Neuronal stem cell (in vitro differentiated cells): ENCODE measurements around the gene NEK11.

ENCODE experiments used
- DNase-seq: peaks from one replicate; pipeline ENCODE4 v3.0.0-alpha.2; 2013; ENCODE audit warnings: low spot score
- H2AFZ ChIP-seq: one replicate; pipeline ENCODE4 v1.6.1; 2013; ENCODE audit warnings: mild to moderate bottlenecking, low read length, inconsistent platforms
- H2AK5ac ChIP-seq: 2 replicates; pipeline ENCODE4 v1.6.1; 2013; ENCODE audit warnings: low read depth, mild to moderate bottlenecking, inconsistent platforms, low read length, moderate library complexity, mixed read lengths
- H2BK120ac ChIP-seq: 2 replicates; pipeline ENCODE4 v1.6.1; 2013; ENCODE audit warnings: low read depth, mild to moderate bottlenecking, inconsistent platforms, low read length, moderate library complexity, mixed read lengths
- H2BK12ac ChIP-seq: one replicate; pipeline ENCODE4 v1.6.1; 2013; ENCODE audit warnings: low read length, inconsistent platforms
- H2BK15ac ChIP-seq: 2 replicates; pipeline ENCODE4 v1.6.1; 2013; ENCODE audit warnings: mild to moderate bottlenecking, low read length, inconsistent platforms, mixed read lengths
- H2BK5ac ChIP-seq: one replicate; pipeline ENCODE4 v1.6.1; 2013; ENCODE audit warnings: inconsistent platforms, mild to moderate bottlenecking, low read length, moderate library complexity
- H3K14ac ChIP-seq: one replicate; pipeline ENCODE4 v1.6.1; 2013; ENCODE audit warnings: low read length, inconsistent platforms
- H3K18ac ChIP-seq: 2 replicates; pipeline ENCODE4 v1.6.1; 2013; ENCODE audit warnings: low read length, inconsistent platforms
- H3K23ac ChIP-seq: 2 replicates; pipeline ENCODE4 v1.6.1; 2013; ENCODE audit warnings: low read depth, mild to moderate bottlenecking, mixed read lengths, low read length, inconsistent platforms; ENCODE audit not compliant: poor library complexity
- H3K27ac ChIP-seq: replicated peaks from 3 replicates; pipeline ENCODE4 v1.5.1; 2013; ENCODE audit warnings: low read length, inconsistent platforms
- H3K27me3 ChIP-seq, 3 experiments: 2 replicates each; pipeline ENCODE4 v1.6.1; 2013; ENCODE audit warnings: low read length in 3 of 3, mild to moderate bottlenecking in 2 of 3, inconsistent platforms in 1 of 3, low read depth in 1 of 3, mixed read lengths in 1 of 3, moderate library complexity in 1 of 3; ENCODE audit not compliant: control insufficient read depth in 3 of 3, insufficient read depth in 3 of 3
- H3K36me3 ChIP-seq, 2 donors: replicated peaks in 1 of 2; 2 replicates each; pipeline ENCODE4 v1.6.1; 2013; ENCODE audit warnings: low read length in 2 of 2; ENCODE audit not compliant: control insufficient read depth in 2 of 2, insufficient read depth in 2 of 2
- H3K4ac ChIP-seq: 2 replicates; pipeline ENCODE4 v1.6.1; 2013; ENCODE audit warnings: inconsistent platforms, mild to moderate bottlenecking, low read length, moderate library complexity
- H3K4me1 ChIP-seq, 2 donors: 1 replicate in 1 of 2; 2 replicates in 1 of 2; pipeline ENCODE4 v1.6.1; 2013; ENCODE audit warnings: low read length in 2 of 2, low read depth in 1 of 2; ENCODE audit not compliant: control insufficient read depth in 2 of 2, insufficient read depth in 1 of 2
- H3K4me2 ChIP-seq: one replicate; pipeline ENCODE4 v1.6.1; 2013; ENCODE audit warnings: mild to moderate bottlenecking, low read length, inconsistent platforms; ENCODE audit not compliant: insufficient read depth, poor library complexity, severe bottlenecking
- H3K4me3 ChIP-seq, 2 donors: 2 replicates each; pipeline ENCODE4 v1.5.1; 2013; ENCODE audit warnings: low read length in 2 of 2, mild to moderate bottlenecking in 2 of 2, inconsistent platforms in 1 of 2, moderate library complexity in 1 of 2
- H3K79me1 ChIP-seq: one replicate; pipeline ENCODE4 v1.6.1; 2013; ENCODE audit warnings: low read depth, mild to moderate bottlenecking, inconsistent platforms, low read length, moderate library complexity
- H3K9ac ChIP-seq: one replicate; pipeline ENCODE4 v1.6.1; 2013; ENCODE audit warnings: mild to moderate bottlenecking, low read depth, low read length, inconsistent platforms; ENCODE audit not compliant: poor library complexity
- H3K9me3 ChIP-seq, 2 donors: replicated peaks in 1 of 2; 2 replicates each; pipeline versions ENCODE3 to v1.6.1; 2013; ENCODE audit warnings: low read length in 2 of 2, mild to moderate bottlenecking in 2 of 2, inconsistent platforms in 1 of 2, low read depth in 1 of 2, mixed read lengths in 1 of 2, moderate library complexity in 1 of 2; ENCODE audit not compliant: control insufficient read depth in 2 of 2, insufficient read depth in 1 of 2
- H4K8ac ChIP-seq: one replicate; pipeline ENCODE4 v1.6.1; 2013; ENCODE audit warnings: low read depth, mild to moderate bottlenecking, inconsistent platforms, low read length, moderate library complexity
- H4K91ac ChIP-seq: one replicate; pipeline ENCODE4 v1.6.1; 2013; ENCODE audit warnings: low read length, low read depth, mild to moderate bottlenecking, inconsistent platforms; ENCODE audit not compliant: poor library complexity
- WGBS, 2 donors: extraction: QIAGEN DNeasy Blood & Tissue Kit; methylation state at CpG; one replicate each; pipeline ENCODE4 v1.1.7; 2013; ENCODE audit warnings: missing lambda C conversion rate in 2 of 2, mixed read lengths in 1 of 2; ENCODE audit not compliant: insufficient read length in 2 of 2, insufficient replicate concordance in 1 of 2; ENCODE audit errors: extremely low coverage in 2 of 2; 5-methylcytosine and 5-hydroxymethylcytosine counted together

NEK11 gene

GRCh38 chr3:131306242-131306641, 279.6 kb downstream of the NEK11 start:
- no peak overlapping the region for H2BK15ac ChIP-seq
- H4K91ac ChIP-seq: no peak overlapping the region

GRCh38 chr3:131314318-131314717, 287.6 kb downstream of the NEK11 start:
- Histone ChIP-seq H3K4me3 (no peak overlapping the region), H2BK5ac (no peak overlapping the region), H4K8ac (no peak overlapping the region), H3K14ac (no peak overlapping the region), H2AK5ac (no peak overlapping the region), H3K79me1 (no peaks in the 10 kb centered on the region), H3K4ac (no peak overlapping the region), H3K9ac (no peak overlapping the region), H2BK15ac (no peak overlapping the region), H3K36me3 (no peaks in the 10 kb centered on the region), H2BK120ac (no peak overlapping the region), H2AFZ (no peak overlapping the region), H3K18ac (no peak overlapping the region), H3K23ac (no peak overlapping the region), H4K91ac (no peak overlapping the region), H3K9me3 (no peaks in the 10 kb centered on the region), H3K27ac (no peak overlapping the region), H3K4me1 (no peaks in the 10 kb centered on the region), H3K27me3 (peaks cover 0 to 4% (median 0%) of the 10 kb centered on the region in 3 experiments), H3K4me2 (no peak overlapping the region), H2BK12ac (no peak overlapping the region)
- no peak for DNase-seq

More at GRCh38 chr3:131306242-131306641, 279.6 kb downstream of the NEK11 start:
- H2AFZ ChIP-seq: no peak overlapping the region
- H3K27ac ChIP-seq: no peak overlapping the region
- no peaks in the 10 kb centered on the region for H3K4me1 ChIP-seq
- no peak overlapping the region for H2BK120ac ChIP-seq
- no peak overlapping the region for H2BK5ac ChIP-seq
- H3K4me2 ChIP-seq: no peak overlapping the region
- H3K36me3 ChIP-seq: no peaks in the 10 kb centered on the region
- no peak overlapping the region for H2AK5ac ChIP-seq
- peaks cover 0 to 4% (median 0%) of the 10 kb centered on the region in 3 experiments for H3K27me3 ChIP-seq
- H3K4me3 ChIP-seq: no peak overlapping the region
- H4K8ac ChIP-seq: no peak overlapping the region
- H3K79me1 ChIP-seq: no peaks in the 10 kb centered on the region
- no peak overlapping the region for H3K9ac ChIP-seq
- no peak overlapping the region for H3K23ac ChIP-seq
- DNase-seq: no peak
- no peak overlapping the region for H3K14ac ChIP-seq
- no peak overlapping the region for H3K18ac ChIP-seq
- no peaks in the 10 kb centered on the region for H3K9me3 ChIP-seq
- H3K4ac ChIP-seq: no peak overlapping the region
- no peak overlapping the region for H2BK12ac ChIP-seq

- no peak overlapping the region for H3K18ac ChIP-seq
- H2BK12ac ChIP-seq: no peak overlapping the region
- H4K91ac ChIP-seq: no peak overlapping the region
- no peak overlapping the region for H3K23ac ChIP-seq
- H3K27me3 ChIP-seq: peaks cover 0 to 4% (median 0%) of the 10 kb centered on the region in 3 experiments
- H2AK5ac ChIP-seq: no peak overlapping the region
- no peaks in the 10 kb centered on the region for H3K79me1 ChIP-seq
- H3K4me1 ChIP-seq: no peaks in the 10 kb centered on the region
- no peak overlapping the region for H3K14ac ChIP-seq
- H4K8ac ChIP-seq: no peak overlapping the region
- H3K9ac ChIP-seq: no peak overlapping the region
- no peaks in the 10 kb centered on the region for H3K9me3 ChIP-seq
- H3K36me3 ChIP-seq: no peaks in the 10 kb centered on the region
- H3K4ac ChIP-seq: no peak overlapping the region
- no peak overlapping the region for H3K4me3 ChIP-seq
- no peak overlapping the region for H2BK5ac ChIP-seq
- no peak overlapping the region for H2BK120ac ChIP-seq
- no peak overlapping the region for H2AFZ ChIP-seq
- no peak overlapping the region for H3K4me2 ChIP-seq
- WGBS, 2 donors: no CpG with 5 or more reads among the region's 2 CpGs
- H3K27ac ChIP-seq: no peak overlapping the region
- H2BK15ac ChIP-seq: no peak overlapping the region
- DNase-seq: no peak
These were observed 288.5 kb downstream of the NEK11 start for GRCh38 chr3:131315162-131315561.

GRCh38 chr3:131317667-131318066, 291.0 kb downstream of the NEK11 start:
- no peak for DNase-seq
- H3K9ac ChIP-seq: no peak overlapping the region
- H3K4me2 ChIP-seq: no peak overlapping the region
- no peak overlapping the region for H3K23ac ChIP-seq
- no peak overlapping the region for H3K14ac ChIP-seq
- no peak overlapping the region for H4K91ac ChIP-seq
- no CpG with 5 or more reads among the region's 2 CpGs for WGBS, 2 donors
- H2AK5ac ChIP-seq: no peak overlapping the region
- no peak overlapping the region for H2BK120ac ChIP-seq
- H4K8ac ChIP-seq: no peak overlapping the region
- H3K27me3 ChIP-seq: no peaks in the 10 kb centered on the region
- H2BK12ac ChIP-seq: no peak overlapping the region
- H3K79me1 ChIP-seq: no peaks in the 10 kb centered on the region
- H3K4me3 ChIP-seq: no peak overlapping the region
- no peak overlapping the region for H2BK15ac ChIP-seq
- no peak overlapping the region for H3K4ac ChIP-seq
- H2BK5ac ChIP-seq: no peak overlapping the region
- H3K18ac ChIP-seq: no peak overlapping the region
- no peaks in the 10 kb centered on the region for H3K9me3 ChIP-seq
- no peaks in the 10 kb centered on the region for H3K36me3 ChIP-seq
- H2AFZ ChIP-seq: no peak overlapping the region
- H3K27ac ChIP-seq: no peak overlapping the region
- peaks cover 0 to 2% of the 10 kb centered on the region in 2 donors for H3K4me1 ChIP-seq
